A673 (cell line): Measurements from ENCODE around the gene SLC7A10.

Experiments
- EZH2 ChIP-seq: fragments of 200-600 bp; sonication (generic); IDR thresholded peaks from 2 replicates; pipeline ENCODE4 v1.6.1; 2017; ENCODE audit warnings: borderline replicate concordance, low read depth, mild to moderate bottlenecking, mixed read lengths, antibody characterized with exemption, low read length; ENCODE audit not compliant: poor library complexity, severe bottlenecking
- TF ChIP-seq, protein P1 (sequence below): fragments of 300-800, 200-600 bp; sonication (generic); conservative IDR thresholded peaks from 2 replicates; pipeline ENCODE4 v1.5.1; 2017; ENCODE audit warnings: low read depth, mild to moderate bottlenecking, antibody characterized with exemption, low read length, moderate library complexity, mixed read lengths

DNA sequence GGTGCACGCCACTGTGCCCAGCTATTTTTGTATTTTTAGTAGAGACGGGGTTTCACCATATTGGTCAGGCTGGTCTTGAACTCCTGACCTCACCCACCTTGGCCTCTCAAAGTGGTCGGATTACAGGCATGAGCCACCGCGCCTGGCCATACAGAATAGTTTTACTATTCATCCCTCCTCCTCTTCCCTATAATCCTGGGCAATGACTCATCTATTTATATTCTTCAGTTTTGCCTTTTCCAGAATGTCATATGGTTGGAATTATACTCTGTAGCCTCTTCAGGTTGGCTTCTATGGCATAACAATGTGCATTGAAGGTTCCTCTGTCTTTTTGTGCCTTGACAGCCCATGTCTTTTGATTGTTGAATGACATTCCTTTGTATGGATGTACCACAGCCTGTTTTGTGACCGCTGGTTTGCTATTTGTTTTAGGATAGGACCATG, 53.7 kb downstream of the SLC7A10 start:
- TF ChIP-seq, protein P1, sequence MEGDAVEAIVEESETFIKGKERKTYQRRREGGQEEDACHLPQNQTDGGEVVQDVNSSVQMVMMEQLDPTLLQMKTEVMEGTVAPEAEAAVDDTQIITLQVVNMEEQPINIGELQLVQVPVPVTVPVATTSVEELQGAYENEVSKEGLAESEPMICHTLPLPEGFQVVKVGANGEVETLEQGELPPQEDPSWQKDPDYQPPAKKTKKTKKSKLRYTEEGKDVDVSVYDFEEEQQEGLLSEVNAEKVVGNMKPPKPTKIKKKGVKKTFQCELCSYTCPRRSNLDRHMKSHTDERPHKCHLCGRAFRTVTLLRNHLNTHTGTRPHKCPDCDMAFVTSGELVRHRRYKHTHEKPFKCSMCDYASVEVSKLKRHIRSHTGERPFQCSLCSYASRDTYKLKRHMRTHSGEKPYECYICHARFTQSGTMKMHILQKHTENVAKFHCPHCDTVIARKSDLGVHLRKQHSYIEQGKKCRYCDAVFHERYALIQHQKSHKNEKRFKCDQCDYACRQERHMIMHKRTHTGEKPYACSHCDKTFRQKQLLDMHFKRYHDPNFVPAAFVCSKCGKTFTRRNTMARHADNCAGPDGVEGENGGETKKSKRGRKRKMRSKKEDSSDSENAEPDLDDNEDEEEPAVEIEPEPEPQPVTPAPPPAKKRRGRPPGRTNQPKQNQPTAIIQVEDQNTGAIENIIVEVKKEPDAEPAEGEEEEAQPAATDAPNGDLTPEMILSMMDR: no peak
- TF ChIP-seq EZH2: no peak
